Heart right ventricle (tissue), 16 donors: ENCODE measurements around the gene MYO5C. TPM values are rescaled to one million over a fixed set of nuclear protein-coding genes. Genes with fewer than 3 reads are reported as not detected.

Experiments used
- ATAC-seq, 8 donors: fragments of 200-7000 bp; cut with Tn5 transposase; one replicate each; pipeline ENCODE4 v1.9.1; 2020; ENCODE audit warnings: mild to moderate bottlenecking in 8 of 8, moderate library complexity in 8 of 8, moderate number of reproducible peaks in 1 of 8
- DNase-seq, 2 donors: peaks; one replicate each; pipeline ENCODE4 v3.0.0-alpha.2; 2020
- H3K27ac ChIP-seq, 10 donors: fragments of 200-600 bp; sonication (generic) in 2 of 10; one replicate each; pipeline versions ENCODE4 v1.5.0 to v1.8.0; 2020 to 2022; ENCODE audit warnings: mild to moderate bottlenecking in 3 of 10
- H3K27me3 ChIP-seq, 7 donors: fragments of 200-600 bp; one replicate each; pipeline ENCODE4 v1.8.0; 2021 to 2022; ENCODE audit warnings: mild to moderate bottlenecking in 2 of 7
- H3K36me3 ChIP-seq, 9 donors: fragments of 200-600 bp; sonication (generic) in 1 of 9; one replicate each; pipeline versions ENCODE4 v1.5.0 to v1.8.0; 2020 to 2022; ENCODE audit warnings: mild to moderate bottlenecking in 2 of 9
- H3K4me1 ChIP-seq, 9 donors: fragments of 200-600 bp; sonication (generic) in 1 of 9; one replicate each; pipeline versions ENCODE4 v1.5.0 to v1.8.0; 2020 to 2022; ENCODE audit warnings: mild to moderate bottlenecking in 4 of 9
- H3K4me3 ChIP-seq, 10 donors: fragments of 200-600 bp; sonication (generic) in 2 of 10; one replicate each; pipeline versions ENCODE4 v1.5.0 to v1.8.0; 2020 to 2022; ENCODE audit warnings: mild to moderate bottlenecking in 7 of 10, moderate library complexity in 2 of 10
- H3K9me3 ChIP-seq, 11 donors: fragments of 200-600 bp in 10 of 11; sonication (generic) in 2 of 11; one replicate each; pipeline versions ENCODE4 v1.5.0 to v1.8.0; 2013 to 2022; ENCODE audit warnings: mild to moderate bottlenecking in 2 of 11, control low read depth in 1 of 11, moderate library complexity in 1 of 11
- CTCF ChIP-seq, 9 donors: fragments of 200-600 bp; sonication (generic) in 2 of 9; IDR thresholded peaks; one replicate each; pipeline versions ENCODE4 v1.5.0 to v1.8.0; 2021 to 2022; ENCODE audit warnings: antibody characterized with exemption in 9 of 9, mild to moderate bottlenecking in 5 of 9, moderate library complexity in 1 of 9
- WGBS, 2 donors: extraction: QIAGEN DNeasy Blood & Tissue Kit; methylation state at CpG; one replicate each; pipeline ENCODE4 v1.1.7; 2013; ENCODE audit warnings: inconsistent platforms in 1 of 2; 5-methylcytosine and 5-hydroxymethylcytosine counted together
- intact Hi-C, 10 donors: fragments of 100-400 bp; cut with DNase I; formaldehyde crosslinking; loops; one replicate each; pipeline versions ENCODE4 v1.11.1 to v1.14.2; 2022
- polyA plus RNA-seq, 2 donors: library from polyadenylated mRNA; stranded (reverse); fragments of 200-250 nt; gene quantifications; one replicate each; pipeline ENCODE4 v1.2.3, GENCODE V29; 2013
- total RNA-seq, 10 donors: library from RNA; stranded (reverse); fragmentation: NEBNext Ultra II Directional in 3 of 10; extraction: Animal tissue kit (Norgen Biotek cat#: 25700) in 3 of 10; gene quantifications; one replicate each; pipeline versions ENCODE4 v1.2.1 to v1.2.4, GENCODE V29; 2021 to 2023
- donor health status: Arrhythmogenic right ventricular cardiomyopathy.
- donor health status: ischemic (EF 13 %, LVEDD 7.1; RV severe dilation, severe dysfunction).
- donor health status: healthy with polysubstance abuse.
- donor health status: DM: no; HTN: yes; CAD: no.
- donor health status: DM: no; HTN: no; CAD: no.
- donor health status: ischemic (EF 25% LVEDD 6.9; RV normal size, moderate dysfunction).
- donor health status: ischemic (EF 25% LVEDD 5.7; RV mildly dilated, moderate dysfunction).
- donor health status: healthy.
- donor health status: DM: yes; HTN: yes; CAD: no.
- donor health status: Ischemic cardiomyopathy.
- donor health status: ischemic (EF 35%, LVEDD 5.7; RV mildly dilated, moderate dysfunction).
- donor health status: nonischemic (EF 11% LVEDD 7.7; RV severe dilation, severe dysfunction).
- donor health status: DM: yes; HTN: yes; CAD: no.
- donor health status: PGD.
- donor health status: ischemic (EF 29% LVEDD 5.4; RV normal size, mild dysfunction).
- donor health status: nonischemic (EF 23%, LVEDD 6.1; RV moderate dilation, normal function).

Gene MYO5C
- total and polyA plus RNA-seq, 12 donors: 0.75 to 3.5 (median 2.1) TPM

GRCh38 chr15:52181938-52182780, 113.4 kb downstream of the MYO5C start:
- Histone ChIP-seq H3K27ac (no peak overlapping the region), H3K27me3 (peaks cover 0 to 19% (median 0%) of the 10 kb centered on the region in 7 donors), H3K4me3 (no peak overlapping the region), H3K36me3 (no peaks in the 10 kb centered on the region), H3K9me3 (no peaks in the 10 kb centered on the region), H3K4me1 (peaks cover 0 to 19% (median 8%) of the 10 kb centered on the region in 9 donors)
- TF ChIP-seq CTCF (IDR thresholded peaks at IDR 0.05): no peak
- 76 to 86% methylated on average over 6 of the region's 6 CpGs for WGBS, 2 donors
- intact Hi-C loops: loop anchor here in 1 of 10 donors (5.0 kb wide), 1 partner anchor 45 kb away; no protein-coding TSS in a partner anchor
- DNase-seq: no peak
- no peak for ATAC-seq

DNA sequence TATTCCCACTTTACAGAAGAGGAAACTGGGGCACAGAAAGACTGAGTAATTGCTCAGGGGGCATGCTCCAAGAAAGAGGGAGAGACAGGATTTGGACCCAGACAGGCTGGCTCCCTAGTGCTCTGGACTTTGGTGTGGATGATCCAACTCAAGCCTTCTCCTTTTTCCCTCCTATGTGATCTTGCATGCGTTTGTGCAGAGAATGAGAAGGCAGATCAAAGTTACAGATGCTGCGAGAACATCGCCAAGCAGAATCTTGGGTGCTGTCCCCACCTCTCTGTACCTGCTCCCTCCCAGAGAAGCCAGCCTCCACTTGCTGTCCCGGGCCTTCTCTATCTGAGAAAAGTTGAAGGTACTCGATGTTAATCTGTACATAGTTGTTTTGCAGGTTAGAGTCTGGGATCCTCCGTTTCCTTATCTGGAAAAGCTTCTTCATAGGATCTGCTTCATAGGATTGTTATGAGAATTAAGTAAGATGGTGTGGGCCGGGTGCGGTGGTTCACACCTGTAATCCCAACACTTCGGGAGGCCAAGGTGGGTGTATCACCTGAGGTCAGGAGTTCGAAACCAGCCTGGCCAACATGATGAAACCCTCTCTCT, 114.7 kb downstream of the MYO5C start:
- intact Hi-C loops: loop anchor here in 1 of 10 donors (5.0 kb wide), 1 partner anchor 46 kb away; no protein-coding TSS in a partner anchor
- Histone ChIP-seq H3K4me1 (peaks cover 0 to 19% (median 8%) of the 10 kb centered on the region in 9 donors), H3K9me3 (no peaks in the 10 kb centered on the region), H3K27ac (peak overlapping the region in 1 of 10 donors; percentile 86), H3K27me3 (peaks cover 0 to 19% (median 0%) of the 10 kb centered on the region in 7 donors), H3K36me3 (no peaks in the 10 kb centered on the region), H3K4me3 (peak overlapping the region in 4 of 10 donors; percentile 66 to 78 (median 72))
- 85 to 87% methylated on average over 10 of the region's 10 CpGs for WGBS, 2 donors
- ATAC-seq (no peak), DNase-seq (no peak)
- no peak for TF ChIP-seq CTCF (IDR thresholded peaks at IDR 0.05)

DNA sequence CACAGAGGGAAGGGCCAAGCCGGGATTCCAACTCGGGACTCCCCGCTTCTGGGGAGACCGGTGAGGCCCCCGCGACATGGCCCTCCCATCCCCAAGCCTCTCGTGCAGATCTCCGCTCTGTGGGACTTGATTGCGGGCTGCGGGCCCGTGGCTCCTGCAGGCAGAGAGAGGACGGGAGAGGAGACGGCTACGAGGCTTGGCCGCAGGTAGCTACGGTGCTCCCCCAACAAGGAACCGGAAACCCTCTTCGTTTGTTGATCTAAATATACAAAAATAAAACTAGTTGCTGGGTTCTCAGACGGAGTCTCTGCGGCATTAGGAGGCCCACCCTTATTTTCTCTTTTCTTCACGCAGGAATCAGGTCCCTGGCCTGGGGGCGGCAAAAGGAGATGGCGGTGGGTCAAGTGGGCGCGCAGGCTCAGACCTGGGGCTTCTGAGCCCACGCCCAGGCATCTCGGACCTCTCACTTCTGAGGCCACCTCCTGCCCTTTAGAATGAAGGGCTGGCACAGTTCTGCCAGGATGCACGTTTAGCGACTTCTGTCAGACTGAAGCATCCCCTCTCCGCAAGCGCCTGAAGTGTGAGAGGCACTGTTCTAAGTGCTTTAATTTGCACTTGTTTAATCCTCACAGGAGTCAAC, 115.3 kb downstream of the MYO5C start:
- no peak for TF ChIP-seq CTCF (IDR thresholded peaks at IDR 0.05)
- Histone ChIP-seq H3K9me3 (no peaks in the 10 kb centered on the region), H3K4me3 (peak overlapping the region; percentile 51 to 87 (median 74)), H3K27me3 (peaks cover 0 to 19% (median 0%) of the 10 kb centered on the region in 7 donors), H3K36me3 (no peaks in the 10 kb centered on the region), H3K4me1 (peaks cover 0 to 19% (median 8%) of the 10 kb centered on the region in 9 donors), H3K27ac (peak overlapping the region in 9 of 10 donors; percentile 62 to 86 (median 79))
- WGBS, 2 donors: 3 to 10% methylated on average over 31 of the region's 31 CpGs
- intact Hi-C loops: loop anchor here in 1 of 10 donors (5.0 kb wide), 1 partner anchor 47 kb away; no protein-coding TSS in a partner anchor
- ATAC-seq: peak in 5 of 8 donors; percentile 8 to 52 (median 20)
- no peak for DNase-seq
